ENCODE measurements around the gene PRORP. TPM values are rescaled to one million over a fixed set of nuclear protein-coding genes. Genes with fewer than 3 reads are reported as not detected.

The PRORP gene
- total and polyA plus RNA-seq, 2 of the 13 experiments (the other 11 are each of a cell fraction or from before 2014, with no cell fraction given) = 48.9 to 88.7 TPM

- TF ChIP-seq, protein P1, sequence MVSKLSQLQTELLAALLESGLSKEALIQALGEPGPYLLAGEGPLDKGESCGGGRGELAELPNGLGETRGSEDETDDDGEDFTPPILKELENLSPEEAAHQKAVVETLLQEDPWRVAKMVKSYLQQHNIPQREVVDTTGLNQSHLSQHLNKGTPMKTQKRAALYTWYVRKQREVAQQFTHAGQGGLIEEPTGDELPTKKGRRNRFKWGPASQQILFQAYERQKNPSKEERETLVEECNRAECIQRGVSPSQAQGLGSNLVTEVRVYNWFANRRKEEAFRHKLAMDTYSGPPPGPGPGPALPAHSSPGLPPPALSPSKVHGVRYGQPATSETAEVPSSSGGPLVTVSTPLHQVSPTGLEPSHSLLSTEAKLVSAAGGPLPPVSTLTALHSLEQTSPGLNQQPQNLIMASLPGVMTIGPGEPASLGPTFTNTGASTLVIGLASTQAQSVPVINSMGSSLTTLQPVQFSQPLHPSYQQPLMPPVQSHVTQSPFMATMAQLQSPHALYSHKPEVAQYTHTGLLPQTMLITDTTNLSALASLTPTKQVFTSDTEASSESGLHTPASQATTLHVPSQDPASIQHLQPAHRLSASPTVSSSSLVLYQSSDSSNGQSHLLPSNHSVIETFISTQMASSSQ (IDR thresholded peaks at IDR 0.05; ENCODE audit: low read depth) = no peak
- TF ChIP-seq, protein P1 (CRISPR knock-in tag; IDR thresholded peaks at IDR 0.05; ENCODE audit: borderline replicate concordance) = no peak
- TF ChIP-seq ZSCAN29 (CRISPR knock-in tag; conservative IDR thresholded peaks at IDR 0.05) (peak; percentile 32), EEA1 (CRISPR knock-in tag; IDR thresholded peaks at IDR 0.05; ENCODE audit: borderline replicate concordance) (no peak), ZNF567 (CRISPR knock-in tag; IDR thresholded peaks at IDR 0.05; ENCODE audit: borderline replicate concordance) (0 out of 2 replicates have a peak, but pooled peaks have one; percentile 75), HNRNPLL (IDR thresholded peaks at IDR 0.05; ENCODE audit: low read depth, low read length, poor library complexity, severe bottlenecking) (no peak), HOXA9 (CRISPR knock-in tag; IDR thresholded peaks at IDR 0.05; ENCODE audit: borderline replicate concordance) (no peak), TIGD3 (CRISPR knock-in tag; IDR thresholded peaks at IDR 0.05; ENCODE audit: borderline replicate concordance) (peak; percentile 49; the same call in 1 of the 2 replicates), ZNF652 (CRISPR knock-in tag; IDR thresholded peaks at IDR 0.05; ENCODE audit: borderline replicate concordance, low read depth) (no peak), KAT8 (CRISPR knock-in tag; IDR thresholded peaks at IDR 0.05) (no peak), ZNF232 (CRISPR knock-in tag; IDR thresholded peaks at IDR 0.05; ENCODE audit: borderline replicate concordance) (no peak), ARHGAP35 (CRISPR knock-in tag; IDR thresholded peaks at IDR 0.05; ENCODE audit: borderline replicate concordance) (no peak), CHD2 (IDR thresholded peaks at IDR 0.05; ENCODE audit: low read depth, low read length) (peak; percentile 3), RCOR2 (CRISPR knock-in tag; IDR thresholded peaks at IDR 0.05) (no peak), ZNF615 (CRISPR knock-in tag; IDR thresholded peaks at IDR 0.05; ENCODE audit: borderline replicate concordance) (no peak; the same call in 1 of the 2 replicates), ZMYM2 (CRISPR knock-in tag; IDR thresholded peaks at IDR 0.05) (0 out of 2 replicates have a peak, but pooled peaks have one; percentile 1), CEBPG (CRISPR knock-in tag; IDR thresholded peaks at IDR 0.05) (no peak; the same call in 1 of the 2 replicates), ZNF660 (CRISPR knock-in tag; IDR thresholded peaks at IDR 0.05; ENCODE audit: borderline replicate concordance, low read depth) (0 out of 2 replicates have a peak, but pooled peaks have one; percentile 83), PHF8 (CRISPR knock-in tag; IDR thresholded peaks at IDR 0.05) (peak; percentile 79)
- TF ChIP-seq, protein P2, sequence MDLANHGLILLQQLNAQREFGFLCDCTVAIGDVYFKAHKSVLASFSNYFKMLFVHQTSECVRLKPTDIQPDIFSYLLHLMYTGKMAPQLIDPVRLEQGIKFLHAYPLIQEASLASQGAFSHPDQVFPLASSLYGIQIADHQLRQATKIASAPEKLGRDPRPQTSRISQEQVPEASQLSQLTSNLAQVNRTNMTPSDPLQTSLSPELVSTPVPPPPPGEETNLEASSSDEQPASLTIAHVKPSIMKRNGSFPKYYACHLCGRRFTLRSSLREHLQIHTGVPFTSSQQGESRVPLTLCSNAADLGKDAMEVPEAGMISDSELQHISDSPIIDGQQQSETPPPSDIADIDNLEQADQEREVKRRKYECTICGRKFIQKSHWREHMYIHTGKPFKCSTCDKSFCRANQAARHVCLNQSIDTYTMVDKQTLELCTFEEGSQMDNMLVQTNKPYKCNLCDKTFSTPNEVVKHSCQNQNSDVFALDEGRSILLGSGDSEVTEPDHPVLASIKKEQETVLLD (CRISPR knock-in tag; IDR thresholded peaks at IDR 0.05; ENCODE audit: low read depth) = no peak; the same call in 1 of the 2 replicates
- TF ChIP-seq, protein P3, sequence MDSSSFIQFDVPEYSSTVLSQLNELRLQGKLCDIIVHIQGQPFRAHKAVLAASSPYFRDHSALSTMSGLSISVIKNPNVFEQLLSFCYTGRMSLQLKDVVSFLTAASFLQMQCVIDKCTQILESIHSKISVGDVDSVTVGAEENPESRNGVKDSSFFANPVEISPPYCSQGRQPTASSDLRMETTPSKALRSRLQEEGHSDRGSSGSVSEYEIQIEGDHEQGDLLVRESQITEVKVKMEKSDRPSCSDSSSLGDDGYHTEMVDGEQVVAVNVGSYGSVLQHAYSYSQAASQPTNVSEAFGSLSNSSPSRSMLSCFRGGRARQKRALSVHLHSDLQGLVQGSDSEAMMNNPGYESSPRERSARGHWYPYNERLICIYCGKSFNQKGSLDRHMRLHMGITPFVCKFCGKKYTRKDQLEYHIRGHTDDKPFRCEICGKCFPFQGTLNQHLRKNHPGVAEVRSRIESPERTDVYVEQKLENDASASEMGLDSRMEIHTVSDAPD (CRISPR knock-in tag; IDR thresholded peaks at IDR 0.05) = peak; percentile 73; the same call in 1 of the 2 replicates
These were observed 490 bp downstream of the PRORP start (continued) for GRCh38 chr14:35122696-35123387.

All from HepG2 (cell line).